HEK293 (cell line): Measurements from ENCODE around the gene PTPRN2.

ENCODE experiments used
- CTCF ChIP-seq: fragments of 450-650 bp; formaldehyde crosslinking; IDR thresholded peaks from 2 replicates; pipeline ENCODE4 v1.5.1; 2016; ENCODE audit warnings: missing biosample characterization, missing genetic modification characterization
- ELK4 ChIP-seq: IDR thresholded peaks from 2 replicates; pipeline ENCODE4 v1.6.1; 2011; ENCODE audit warnings: mild to moderate bottlenecking, low read depth, low read length, borderline replicate concordance
- PRDM10 ChIP-seq: fragments of 450-650 bp; formaldehyde crosslinking; IDR thresholded peaks from 2 replicates; pipeline ENCODE4 v1.5.1; 2016; ENCODE audit warnings: missing biosample characterization, missing genetic modification characterization
- ZFP41 ChIP-seq: fragments of 450-650 bp; formaldehyde crosslinking; IDR thresholded peaks from 2 replicates; pipeline ENCODE4 v1.5.1; 2016; ENCODE audit warnings: missing biosample characterization, missing genetic modification characterization, borderline replicate concordance
- ZNF121 ChIP-seq: fragments of 450-650 bp; formaldehyde crosslinking; IDR thresholded peaks from 2 replicates; pipeline ENCODE4 v1.5.1; 2016; ENCODE audit warnings: missing biosample characterization, missing genetic modification characterization
- ZNF561 ChIP-seq: fragments of 450-650 bp; IDR thresholded peaks from 2 replicates; pipeline ENCODE4 v1.5.1; 2018; ENCODE audit warnings: missing biosample characterization, missing genetic modification characterization, borderline replicate concordance
- ZNF660 ChIP-seq: fragments of 450-650 bp; IDR thresholded peaks from 2 replicates; pipeline ENCODE4 v1.5.1; 2018; ENCODE audit warnings: missing biosample characterization, mild to moderate bottlenecking, missing genetic modification characterization
- ZNF747 ChIP-seq: fragments of 450-650 bp; formaldehyde crosslinking; IDR thresholded peaks from 2 replicates; pipeline ENCODE4 v1.5.1; 2016; ENCODE audit warnings: missing biosample characterization, missing genetic modification characterization

GRCh38 chr7:157930926-157931466, 656.6 kb downstream of the PTPRN2 start:
- TF ChIP-seq ELK4: no peak
- no peak for TF ChIP-seq CTCF (tag by site-specific recombination)
- TF ChIP-seq ZNF747 (tag by site-specific recombination): no peak
- TF ChIP-seq ZNF660 (tag by site-specific recombination): no peak
- TF ChIP-seq PRDM10 (tag by site-specific recombination): no peak
- TF ChIP-seq ZFP41: no peak
- no peak for TF ChIP-seq ZNF561 (tag by site-specific recombination)
- no peak for TF ChIP-seq ZNF121 (tag by site-specific recombination)
